ENCODE measurements around the gene ZNRF1. TPM values are rescaled to one million over a fixed set of nuclear protein-coding genes. Genes with fewer than 3 reads are reported as not detected.
"Not testable (repeated sequence)": the region's sequence is repeated elsewhere in the genome, so short reads cannot be mapped to it uniquely, and the experiment has no call there.

Gene ZNRF1
- total RNA-seq, 1 donor: 19.9 TPM

DNA sequence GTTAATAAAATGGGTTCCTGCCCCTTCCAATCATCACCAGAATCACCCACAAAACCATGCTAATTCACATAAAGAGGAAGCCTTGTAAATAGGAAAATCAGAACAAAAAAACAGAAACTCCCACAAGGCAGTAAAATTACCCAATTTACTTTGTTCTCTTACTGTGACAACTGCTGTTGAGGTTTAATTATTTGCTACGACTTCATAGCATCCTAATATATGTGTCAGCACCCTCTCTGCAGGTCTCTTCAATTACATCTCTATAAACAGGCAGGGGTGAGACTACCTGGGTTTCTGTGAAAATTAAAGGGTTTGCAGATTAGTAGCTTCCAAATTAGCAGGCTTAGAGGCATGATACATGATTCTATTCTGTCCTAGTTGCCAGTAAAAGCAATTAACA is 16.6 kb upstream of the ZNRF1 start:
- no peak overlapping the region for H2AFZ ChIP-seq (ENCODE audit: low read length)

DNA sequence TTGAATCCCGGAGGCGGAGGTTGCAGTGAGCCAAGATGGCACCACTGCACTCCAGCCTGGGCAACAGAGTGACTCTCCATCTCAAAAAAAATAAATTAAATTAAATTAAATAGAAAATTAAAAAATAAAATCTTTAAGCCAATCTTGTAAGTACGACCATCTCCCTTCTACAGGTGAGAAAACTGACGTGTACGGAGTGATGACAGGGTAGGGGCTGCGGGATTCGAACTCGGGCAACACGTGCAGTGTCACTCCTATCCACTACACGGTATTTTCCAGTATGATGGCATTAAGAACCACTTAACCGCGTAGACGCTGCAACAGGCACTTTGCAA is 14.7 kb upstream of the ZNRF1 start:
- TF ChIP-seq, protein P1, sequence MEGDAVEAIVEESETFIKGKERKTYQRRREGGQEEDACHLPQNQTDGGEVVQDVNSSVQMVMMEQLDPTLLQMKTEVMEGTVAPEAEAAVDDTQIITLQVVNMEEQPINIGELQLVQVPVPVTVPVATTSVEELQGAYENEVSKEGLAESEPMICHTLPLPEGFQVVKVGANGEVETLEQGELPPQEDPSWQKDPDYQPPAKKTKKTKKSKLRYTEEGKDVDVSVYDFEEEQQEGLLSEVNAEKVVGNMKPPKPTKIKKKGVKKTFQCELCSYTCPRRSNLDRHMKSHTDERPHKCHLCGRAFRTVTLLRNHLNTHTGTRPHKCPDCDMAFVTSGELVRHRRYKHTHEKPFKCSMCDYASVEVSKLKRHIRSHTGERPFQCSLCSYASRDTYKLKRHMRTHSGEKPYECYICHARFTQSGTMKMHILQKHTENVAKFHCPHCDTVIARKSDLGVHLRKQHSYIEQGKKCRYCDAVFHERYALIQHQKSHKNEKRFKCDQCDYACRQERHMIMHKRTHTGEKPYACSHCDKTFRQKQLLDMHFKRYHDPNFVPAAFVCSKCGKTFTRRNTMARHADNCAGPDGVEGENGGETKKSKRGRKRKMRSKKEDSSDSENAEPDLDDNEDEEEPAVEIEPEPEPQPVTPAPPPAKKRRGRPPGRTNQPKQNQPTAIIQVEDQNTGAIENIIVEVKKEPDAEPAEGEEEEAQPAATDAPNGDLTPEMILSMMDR (IDR thresholded peaks at IDR 0.05; ENCODE audit: extremely low read depth, low read depth, low read length): no peak
- H3K4me2 ChIP-seq (ENCODE audit: insufficient read depth, low read length): peak overlapping the region; percentile 96
- H2AFZ ChIP-seq (ENCODE audit: low read length): peak overlapping the region; percentile 94
- no peaks in the 10 kb centered on the region for H3K4me1 ChIP-seq (ENCODE audit: insufficient read depth, low read length)
- no peaks in the 10 kb centered on the region for H3K36me3 ChIP-seq (ENCODE audit: insufficient read depth, low read length)
- DNase-seq (ENCODE audit: insufficient read length, low spot score, missing footprints): no peak
- peak overlapping the region; percentile 59 for H3K27ac ChIP-seq (ENCODE audit: low read depth, low read length)
- peaks cover 9% of the 10 kb centered on the region for H4K20me1 ChIP-seq (ENCODE audit: insufficient read depth, low read length)
- H3K9me3 ChIP-seq (ENCODE audit: low read depth, low read length): no peaks in the 10 kb centered on the region
- no peaks in the 10 kb centered on the region for H3K27me3 ChIP-seq (ENCODE audit: insufficient read depth, low read length)
- H3K4me3 ChIP-seq (ENCODE audit: insufficient read depth, low read length): peak overlapping the region; percentile 91
- peaks cover 20% of the 10 kb centered on the region for H3K79me2 ChIP-seq (ENCODE audit: insufficient read depth, low read length)

More for the DNA sequence above, 16.6 kb upstream of the ZNRF1 start:
- H3K79me2 ChIP-seq (ENCODE audit: insufficient read depth, low read length): peaks cover 20% of the 10 kb centered on the region
- H3K27ac ChIP-seq (ENCODE audit: low read depth, low read length): no peak overlapping the region
- no peaks in the 10 kb centered on the region for H3K9me3 ChIP-seq (ENCODE audit: low read depth, low read length)
- no peak overlapping the region for H3K4me2 ChIP-seq (ENCODE audit: insufficient read depth, low read length)
- no peak overlapping the region for H3K4me3 ChIP-seq (ENCODE audit: insufficient read depth, low read length)
- peaks cover 9% of the 10 kb centered on the region for H4K20me1 ChIP-seq (ENCODE audit: insufficient read depth, low read length)
- no peaks in the 10 kb centered on the region for H3K27me3 ChIP-seq (ENCODE audit: insufficient read depth, low read length)
- DNase-seq (ENCODE audit: insufficient read length, low spot score, missing footprints): no peak
- H3K36me3 ChIP-seq (ENCODE audit: insufficient read depth, low read length): no peaks in the 10 kb centered on the region
- no peaks in the 10 kb centered on the region for H3K4me1 ChIP-seq (ENCODE audit: insufficient read depth, low read length)
- TF ChIP-seq, protein P1 (IDR thresholded peaks at IDR 0.05; ENCODE audit: extremely low read depth, low read depth, low read length): no peak

DNA sequence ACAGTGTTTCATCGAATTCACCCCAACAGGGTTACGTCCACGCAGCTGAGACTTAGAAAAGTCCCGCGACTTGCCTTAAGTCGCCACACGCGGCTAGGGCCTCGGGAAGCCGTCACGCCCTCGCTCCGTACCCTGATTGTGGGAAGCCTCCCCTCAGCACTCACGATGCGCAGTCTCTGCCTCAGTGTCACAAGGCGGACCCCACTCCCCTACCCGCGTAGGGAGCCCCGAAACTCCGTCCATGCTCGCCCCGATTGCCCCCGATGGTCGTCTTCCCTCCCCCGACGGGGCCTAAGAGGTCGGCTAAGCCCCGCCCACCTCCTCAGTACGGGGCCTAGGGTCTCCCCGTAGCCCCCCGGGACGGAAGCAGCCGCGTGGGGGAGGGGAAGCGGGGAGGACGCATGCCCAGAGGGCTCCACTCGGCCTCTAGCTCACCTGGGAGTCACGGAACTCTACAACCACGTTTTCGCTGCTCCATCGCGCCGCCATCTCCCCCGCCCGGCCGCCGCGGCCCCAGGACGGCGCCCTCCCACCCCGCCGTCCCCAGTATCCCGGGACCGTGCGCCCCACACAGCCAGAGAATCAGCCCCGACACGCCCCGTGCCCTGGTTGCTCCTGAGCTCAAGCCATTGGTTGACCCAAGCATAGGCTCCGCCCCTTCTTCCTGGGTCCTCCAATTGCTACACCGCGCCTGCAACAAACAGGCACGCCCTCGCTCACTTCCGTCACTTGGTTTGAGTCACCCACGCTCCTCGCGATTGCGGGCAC is 14.1 kb upstream of the ZNRF1 start, which contains the start of gene WDR59:
TSS of gene WDR59 (minus strand) at position 595 of the 768 bp plus-strand sequence. CDS start at position 489, 106 bp downstream.
- peak within 1 kb of the TSS; percentile 94 for H2AFZ ChIP-seq (ENCODE audit: low read length)
- no peaks in the 10 kb centered on the region for H3K9me3 ChIP-seq (ENCODE audit: low read depth, low read length)
- H3K36me3 ChIP-seq (ENCODE audit: insufficient read depth, low read length): no peaks in the 10 kb centered on the region
- H4K20me1 ChIP-seq (ENCODE audit: insufficient read depth, low read length): peaks cover 9% of the 10 kb centered on the region
- peak within 1 kb of the TSS; percentile 96 for H3K4me2 ChIP-seq (ENCODE audit: insufficient read depth, low read length)
- H3K4me3 ChIP-seq (ENCODE audit: insufficient read depth, low read length): peak within 1 kb of the TSS; percentile 91
- TF ChIP-seq, protein P1 (IDR thresholded peaks at IDR 0.05; ENCODE audit: extremely low read depth, low read depth, low read length): no peak
- H3K27ac ChIP-seq (ENCODE audit: low read depth, low read length): peak within 1 kb of the TSS; percentile 59
- no peaks in the 10 kb centered on the region for H3K27me3 ChIP-seq (ENCODE audit: insufficient read depth, low read length)
- DNase-seq (ENCODE audit: insufficient read length, low spot score, missing footprints): peak; percentile 99
- H3K79me2 ChIP-seq (ENCODE audit: insufficient read depth, low read length): peaks cover 20% of the 10 kb centered on the region
- no peaks in the 10 kb centered on the region for H3K4me1 ChIP-seq (ENCODE audit: insufficient read depth, low read length)

DNA sequence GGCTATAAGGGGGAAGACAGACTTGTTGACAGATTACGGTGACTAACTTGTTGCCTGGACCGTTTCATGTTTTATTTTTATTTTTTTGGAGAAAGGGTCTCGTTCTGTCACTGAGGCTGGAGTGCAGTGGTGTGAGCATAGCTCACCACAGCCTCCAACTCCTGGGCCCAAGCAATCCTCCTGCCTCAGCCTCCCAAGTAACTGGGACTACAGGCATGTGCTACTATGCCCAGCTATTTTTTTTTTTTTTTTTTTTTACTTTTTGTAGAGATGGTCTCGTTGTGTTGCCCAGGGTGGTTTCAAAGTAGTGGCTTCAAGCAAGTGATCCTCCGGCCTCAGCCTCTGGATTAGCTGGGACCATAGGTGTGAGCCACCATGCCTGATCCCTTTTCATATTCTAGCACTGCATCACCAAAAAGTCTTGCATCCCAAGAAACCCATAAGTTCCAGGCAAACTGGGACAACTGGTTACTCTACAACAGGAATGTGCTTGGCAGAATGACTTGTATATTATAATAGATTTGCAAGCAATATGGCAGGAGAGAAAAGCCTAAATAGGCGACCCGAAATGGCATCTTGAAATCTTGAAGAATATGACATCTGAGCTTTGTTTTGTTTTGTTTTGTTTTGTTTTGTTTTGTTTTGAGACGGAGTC is 11.7 kb upstream of the ZNRF1 start:
- no peak overlapping the region for H3K4me3 ChIP-seq (ENCODE audit: insufficient read depth, low read length)
- H3K4me2 ChIP-seq (ENCODE audit: insufficient read depth, low read length): no peak overlapping the region
- H3K27me3 ChIP-seq (ENCODE audit: insufficient read depth, low read length): peaks cover 5% of the 10 kb centered on the region
- H3K79me2 ChIP-seq (ENCODE audit: insufficient read depth, low read length): peaks cover 20% of the 10 kb centered on the region
- no peak overlapping the region for H2AFZ ChIP-seq (ENCODE audit: low read length)
- H3K4me1 ChIP-seq (ENCODE audit: insufficient read depth, low read length): no peaks in the 10 kb centered on the region
- H3K36me3 ChIP-seq (ENCODE audit: insufficient read depth, low read length): no peaks in the 10 kb centered on the region
- no peak for DNase-seq (ENCODE audit: insufficient read length, low spot score, missing footprints)
- TF ChIP-seq, protein P1 (IDR thresholded peaks at IDR 0.05; ENCODE audit: extremely low read depth, low read depth, low read length): no peak
- no peak overlapping the region for H3K27ac ChIP-seq (ENCODE audit: low read depth, low read length)
- no peaks in the 10 kb centered on the region for H3K9me3 ChIP-seq (ENCODE audit: low read depth, low read length)
- H4K20me1 ChIP-seq (ENCODE audit: insufficient read depth, low read length): peaks cover 7% of the 10 kb centered on the region

DNA sequence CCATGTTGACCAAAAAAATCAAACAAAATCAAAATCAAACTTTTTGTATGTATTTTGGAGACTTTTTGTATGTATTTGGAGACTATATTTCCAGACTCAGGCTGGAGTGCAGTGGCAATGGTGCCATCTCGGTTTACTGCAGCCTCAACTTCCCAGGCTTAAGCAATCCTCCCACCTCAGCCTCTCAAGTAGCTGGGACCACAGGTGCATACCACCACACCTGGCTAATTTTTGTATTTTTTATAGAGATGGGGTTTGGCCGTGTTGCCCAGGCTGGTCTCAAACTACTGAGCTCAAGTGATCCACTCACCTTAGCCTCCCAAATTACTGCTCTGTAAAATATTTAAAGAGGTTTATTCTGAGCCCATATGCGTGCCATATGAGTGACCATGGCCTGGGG is 9.0 kb upstream of the ZNRF1 start:
- not testable (repeated sequence) for H3K4me3 ChIP-seq (ENCODE audit: insufficient read depth, low read length); H2AFZ ChIP-seq (ENCODE audit: low read length); H3K4me2 ChIP-seq (ENCODE audit: insufficient read depth, low read length); H3K9me3 ChIP-seq (ENCODE audit: low read depth, low read length); H3K4me1 ChIP-seq (ENCODE audit: insufficient read depth, low read length); H3K36me3 ChIP-seq (ENCODE audit: insufficient read depth, low read length); H3K79me2 ChIP-seq (ENCODE audit: insufficient read depth, low read length); H4K20me1 ChIP-seq (ENCODE audit: insufficient read depth, low read length); DNase-seq (ENCODE audit: insufficient read length, low spot score, missing footprints); H3K27ac ChIP-seq (ENCODE audit: low read depth, low read length)
- H3K27me3 ChIP-seq (ENCODE audit: insufficient read depth, low read length): peaks cover 12% of the 10 kb centered on the region
